DMS53 (cell line): Measurements from ENCODE around the gene MTERF1.

Source experiments
- DNase-seq: peaks from one replicate; lab custom pipeline; 2025; lab: John Stamatoyannopoulos, UW

Gene MTERF1

GRCh38 chr7:91832493-91833045 lies 47.9 kb downstream of the MTERF1 start:
- DNase-seq, result no peak

GRCh38 chr7:91827169-91827568 lies 53.3 kb downstream of the MTERF1 start:
- no peak for DNase-seq

- no peak for DNase-seq
These were observed 54.1 kb downstream of the MTERF1 start for GRCh38 chr7:91826377-91826776.

GRCh38 chr7:91824201-91824600 lies 56.3 kb downstream of the MTERF1 start:
- DNase-seq, result no peak
